GDM1 (cell line): ENCODE measurements around the gene BRD3OS.
A peak's percentile ranks its signal among the peaks of the same experiment; 100 is the strongest.
"Not testable (repeated sequence)": the region's sequence is repeated elsewhere in the genome, so short reads cannot be mapped to it uniquely, and the experiment has no call there.

Experiments
- DNase-seq: peaks from one replicate; lab custom pipeline; 2025; lab: John Stamatoyannopoulos, UW

BRD3OS gene

DNA sequence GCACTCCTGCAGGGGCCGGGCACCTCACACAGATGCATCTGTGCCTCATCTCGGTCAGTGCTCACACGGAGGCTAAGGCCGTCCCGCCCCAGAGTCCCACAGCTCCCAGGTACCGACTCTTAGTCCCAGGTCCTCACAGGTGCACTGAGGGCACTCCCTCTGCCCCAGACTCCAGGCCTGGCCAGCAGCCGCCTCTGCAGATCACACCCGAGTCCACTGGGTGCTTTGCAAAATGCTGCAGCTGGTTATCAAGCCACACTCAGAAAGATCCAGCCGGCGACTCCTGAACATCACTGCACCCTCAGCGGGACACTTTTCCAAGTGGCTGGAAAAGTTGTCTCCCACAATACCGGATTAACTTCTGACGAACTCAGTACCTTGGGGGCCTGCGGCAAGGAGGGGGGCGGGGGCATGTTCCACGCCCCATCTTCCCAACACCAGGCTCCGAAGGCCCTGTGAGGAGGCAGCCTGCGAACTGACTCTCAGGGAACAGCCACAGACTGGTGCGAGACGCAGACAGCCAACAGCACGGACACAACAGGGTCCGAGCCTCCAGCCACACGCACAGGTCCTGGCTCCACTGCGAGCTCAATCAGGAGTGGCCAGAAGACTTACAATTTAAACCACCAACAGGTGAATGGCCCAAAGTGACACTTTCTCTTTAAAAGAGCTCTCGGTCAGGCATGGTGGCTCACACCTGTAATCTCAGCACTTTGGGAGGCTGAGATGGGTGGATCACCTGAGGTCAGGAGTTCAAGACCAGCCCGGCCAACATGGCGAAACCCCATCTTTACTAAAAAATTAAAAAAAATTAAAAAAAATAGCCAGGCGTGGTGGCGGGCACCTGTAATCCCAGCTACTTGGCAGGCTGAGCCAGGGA, 38.5 kb downstream of the BRD3OS start:
- no peak for DNase-seq

DNA sequence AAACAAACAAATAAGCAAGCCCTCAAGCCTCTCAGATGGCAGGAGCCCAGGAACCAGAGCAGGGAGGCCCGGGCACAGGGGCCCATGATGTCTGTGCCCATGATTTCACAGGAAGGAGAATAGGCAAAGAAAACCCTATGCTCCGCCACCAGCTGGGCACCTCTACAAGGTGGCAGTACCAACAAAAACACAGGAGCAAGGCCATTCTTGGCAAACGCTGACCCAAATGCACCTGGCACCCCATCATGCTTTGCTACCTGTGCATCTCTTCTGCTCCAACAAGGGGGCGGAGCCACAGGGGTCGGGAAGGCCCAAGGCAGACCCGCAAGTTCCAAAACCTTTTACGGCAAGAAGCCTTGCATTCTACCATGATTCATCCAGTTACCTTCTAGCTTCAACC, 39.4 kb downstream of the BRD3OS start:
- DNase-seq: no peak

- DNase-seq: peak; percentile 35
Measured at GRCh38 chr9:134065612-134066419, 40.5 kb downstream of the BRD3OS start.

DNA sequence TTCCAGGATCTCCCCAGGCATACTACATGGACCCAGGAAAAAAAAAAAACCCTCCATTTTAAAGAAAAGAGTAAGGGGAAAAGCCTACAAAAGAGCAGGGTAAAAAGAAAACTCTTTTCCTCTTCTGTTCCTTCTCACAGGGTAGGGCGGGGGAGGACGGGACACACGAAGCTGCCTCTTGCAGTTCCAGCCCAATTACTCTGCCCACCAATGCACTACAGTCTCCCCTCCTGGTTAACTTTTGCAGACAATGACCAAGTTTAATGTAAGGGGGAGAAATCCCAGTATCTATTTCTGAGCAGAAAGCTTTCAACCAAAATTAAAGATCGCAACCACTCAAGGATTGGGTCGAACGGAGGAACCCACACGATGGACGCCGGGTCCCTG, 41.2 kb downstream of the BRD3OS start:
- no peak for DNase-seq

- DNase-seq: peak; percentile 26
Measured at GRCh38 chr9:134066913-134067851, 41.9 kb downstream of the BRD3OS start.

- peak; percentile 89 for DNase-seq
Measured at GRCh38 chr9:134067904-134068743, 42.8 kb downstream of the BRD3OS start, which contains the start of gene BRD3. BRD3 (minus strand) TSS chr9:134068026; CDS start chr9:134053477, 14,549 bp downstream.

DNA sequence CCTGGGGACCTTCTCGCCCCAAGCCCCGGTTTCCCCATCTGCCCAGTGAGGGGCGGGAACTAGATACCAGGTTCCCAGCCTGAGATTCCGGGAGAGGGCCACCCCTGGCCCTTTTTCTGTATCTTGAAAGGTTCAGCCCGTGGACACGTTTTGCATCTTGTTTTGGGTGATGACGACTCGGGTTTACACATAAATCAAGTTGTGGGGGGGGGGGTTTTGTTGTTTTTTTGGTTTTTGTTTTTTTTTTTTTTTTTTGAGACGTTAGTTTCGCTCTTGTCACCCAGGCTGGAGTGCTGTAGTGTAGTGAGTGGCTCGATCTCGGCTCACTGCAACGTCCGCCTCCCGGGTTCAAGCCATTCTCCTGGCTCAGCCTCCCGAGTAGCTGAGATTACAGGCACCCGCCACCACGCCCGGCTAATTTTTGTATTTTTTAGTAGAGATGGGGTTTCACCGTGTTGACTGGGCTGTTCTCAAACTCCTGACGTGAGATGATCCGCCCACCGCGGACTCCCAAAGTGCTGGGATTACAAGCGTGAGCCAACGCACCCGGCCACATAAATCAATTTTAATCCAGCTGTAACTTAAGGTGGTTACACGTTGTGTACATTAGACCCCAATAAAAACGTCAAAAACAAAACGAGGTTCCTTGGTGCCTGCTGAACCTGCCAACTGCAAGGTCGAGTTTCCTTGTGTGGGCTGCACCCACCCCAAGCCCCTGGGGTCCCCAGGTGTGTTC, 43.6 kb downstream of the BRD3OS start:
- DNase-seq: no peak

GRCh38 chr9:134069480-134070399, 44.5 kb downstream of the BRD3OS start:
- DNase-seq: no peak

GRCh38 chr9:134071149-134071548, 45.9 kb downstream of the BRD3OS start:
- DNase-seq: no peak

DNA sequence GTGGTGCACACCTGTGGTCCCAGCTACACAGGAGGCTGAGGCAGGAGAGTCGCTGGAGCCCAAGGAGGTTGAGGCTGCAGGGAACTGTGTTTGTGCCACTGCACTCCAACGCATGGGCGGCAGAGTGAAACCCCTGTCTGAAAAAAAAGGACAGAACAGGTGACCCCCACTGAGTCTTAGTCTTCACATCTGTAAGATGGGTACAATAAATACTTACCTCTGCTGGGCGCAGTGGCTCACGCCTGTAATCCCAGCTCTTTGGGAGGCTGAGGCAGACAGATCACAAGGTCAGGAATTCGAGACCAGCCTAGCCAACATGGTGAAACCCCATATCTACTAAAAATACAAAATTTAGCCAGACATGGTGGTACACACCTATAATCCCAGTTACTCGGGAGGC, 47.4 kb downstream of the BRD3OS start:
- not testable (repeated sequence) for DNase-seq

DNA sequence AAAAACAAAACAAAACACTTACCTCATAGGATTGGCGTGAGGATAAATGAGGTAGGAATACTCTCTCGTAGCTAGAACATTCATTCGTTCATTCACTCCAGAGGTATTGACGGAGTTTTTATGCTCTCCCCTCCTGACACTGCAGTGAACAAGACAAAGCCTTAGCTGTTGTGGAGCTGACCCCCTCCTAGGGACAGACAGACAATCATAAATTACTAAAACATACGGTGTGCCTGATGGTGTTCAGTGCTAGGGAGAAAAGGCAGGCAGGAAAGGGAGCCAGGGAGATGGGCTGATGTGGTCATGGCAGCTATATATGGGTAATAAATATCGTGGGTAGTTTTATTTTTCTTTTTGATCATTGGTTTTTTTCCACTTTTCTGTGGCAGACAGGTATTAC, 48.2 kb downstream of the BRD3OS start:
- DNase-seq: no peak

DNA sequence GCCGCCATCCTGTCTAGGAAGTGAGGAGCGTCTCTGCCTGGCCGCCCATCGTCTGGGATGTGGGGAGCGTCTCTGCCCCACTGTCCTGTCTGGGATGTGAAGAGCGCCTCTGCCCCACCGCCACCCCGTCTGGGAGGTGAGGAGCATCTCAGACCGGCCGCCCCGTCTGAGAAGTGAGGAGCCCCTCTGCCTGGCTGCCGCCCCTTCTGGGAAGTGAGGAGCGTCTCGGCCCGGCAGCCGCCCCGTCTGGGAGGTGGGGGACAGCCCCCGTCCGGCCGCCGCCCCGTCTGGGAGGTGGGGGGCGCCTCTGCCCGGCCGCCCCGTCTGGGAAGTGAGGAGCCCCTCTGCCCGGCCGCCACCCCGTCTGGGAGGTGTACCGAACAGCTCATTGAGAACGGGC, 50.4 kb downstream of the BRD3OS start:
- DNase-seq: not testable (repeated sequence)

DNA sequence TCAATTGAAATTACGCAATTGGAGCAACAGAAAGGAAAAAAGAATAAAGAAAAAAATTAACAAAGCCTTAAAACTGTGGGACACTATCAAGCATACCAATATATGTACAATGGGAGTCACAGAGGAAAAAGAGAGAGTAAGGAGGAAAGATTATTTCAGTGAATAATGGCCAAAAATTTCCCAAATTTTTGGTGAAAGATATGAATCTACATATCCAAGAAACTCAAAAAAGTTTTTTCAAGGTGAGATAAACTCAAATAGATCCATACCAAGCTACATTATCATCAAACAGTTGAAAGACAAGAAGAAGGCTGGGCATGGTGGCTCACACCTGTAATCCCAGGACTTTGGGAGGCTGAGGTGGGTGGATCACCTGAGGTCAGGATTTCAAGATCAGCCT, 51.4 kb downstream of the BRD3OS start:
- DNase-seq: no peak
